Activated CD4-positive, alpha-beta T cell treated with anti-CD3 and anti-CD28 coated beads, Interleukin-2, amount 10 ng/mL, durations not matched to agents 24 days and 14 days (primary cell): Measurements from ENCODE around the gene PDK3. TPM values are rescaled to one million over a fixed set of nuclear protein-coding genes. Genes with fewer than 3 reads are reported as not detected.
A peak's percentile ranks its signal among the peaks of the same experiment; 100 is the strongest.

ENCODE experiments used
- DNase-seq: peaks from one replicate; pipeline ENCODE4 v3.0.0; 2022
- H3K27ac Mint-ChIP-seq: one replicate; pipeline ENCODE4 v1.8.0; 2022; ENCODE audit warnings: mild to moderate bottlenecking, mixed read lengths
- H3K27me3 Mint-ChIP-seq: one replicate; pipeline ENCODE4 v1.8.0; 2022; ENCODE audit warnings: mixed read lengths
- H3K36me3 Mint-ChIP-seq: one replicate; pipeline ENCODE4 v1.8.0; 2022; ENCODE audit warnings: low read depth, mild to moderate bottlenecking, mixed read lengths
- H3K4me1 Mint-ChIP-seq: one replicate; pipeline ENCODE4 v1.8.0; 2021; ENCODE audit warnings: mixed read lengths
- H3K4me3 Mint-ChIP-seq: one replicate; pipeline ENCODE4 v1.8.0; 2022; ENCODE audit warnings: mild to moderate bottlenecking, moderate library complexity, mixed read lengths
- H3K9me3 Mint-ChIP-seq: one replicate; pipeline ENCODE4 v1.8.0; 2021; ENCODE audit warnings: mixed read lengths
- intact Hi-C: fragments of 100-400 bp; cut with micrococcal nuclease; formaldehyde crosslinking; loops from one replicate; pipeline ENCODE4 v1.15.1; 2023
- total RNA-seq: library from RNA; stranded (reverse); gene quantifications from 2 replicates; pipeline ENCODE4 v1.2.3, GENCODE V29; 2022

PDK3 gene
- 26.3 and 30.7 TPM in 2 replicates for total RNA-seq

DNA sequence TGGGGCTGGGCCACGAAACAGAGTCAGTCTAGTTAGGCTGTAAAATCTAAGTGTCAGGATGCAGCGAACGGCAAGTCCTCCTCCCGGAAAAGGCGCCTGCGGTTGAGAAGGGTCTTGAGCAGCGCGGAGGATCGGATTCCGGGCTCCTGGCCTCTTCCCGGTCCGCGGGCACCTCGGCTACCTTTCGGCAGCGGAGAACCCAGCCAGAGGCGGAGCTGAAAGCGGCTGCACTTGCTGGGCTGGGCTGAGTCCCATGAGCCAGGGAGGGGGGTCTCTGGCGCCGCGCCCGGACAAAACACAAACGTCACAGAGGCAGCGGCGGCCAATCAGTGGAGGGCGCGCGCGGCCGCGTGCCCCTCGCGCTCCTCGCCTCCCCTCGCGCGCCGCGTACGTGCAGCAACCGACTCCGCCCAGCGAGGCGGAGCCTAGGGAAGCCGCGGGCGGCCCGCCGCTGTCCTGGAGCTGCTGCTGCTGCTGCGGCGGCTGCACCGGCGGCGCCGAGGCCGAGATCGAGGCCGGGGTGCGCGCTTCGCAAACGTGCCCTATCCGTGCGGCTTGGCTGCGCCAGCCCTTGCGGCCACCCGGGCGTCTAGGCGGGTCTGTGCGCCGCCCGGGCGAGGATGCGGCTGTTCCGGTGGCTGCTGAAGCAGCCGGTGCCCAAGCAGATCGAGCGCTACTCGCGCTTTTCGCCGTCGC, at the start of gene PDK3:
PDK3 (plus strand) TSS at position 451 of the 696 bp plus-strand sequence; CDS start at position 621, 170 bp downstream.
- intact Hi-C loops, result loop anchor here (1.0 kb wide), 2 partner anchors 15 to 228 kb away; partner anchors contain the start of gene POLA1
- H3K4me1 Mint-ChIP-seq, result peaks cover 26% of the 10 kb centered on the region
- H3K27ac Mint-ChIP-seq, result peak within 1 kb of the TSS; percentile 91
- H3K4me3 Mint-ChIP-seq, result peak within 1 kb of the TSS; percentile 84
- no peaks in the 10 kb centered on the region for H3K27me3 Mint-ChIP-seq
- H3K9me3 Mint-ChIP-seq, result no peaks in the 10 kb centered on the region
- no peaks in the 10 kb centered on the region for H3K36me3 Mint-ChIP-seq
- peak; percentile 95 for DNase-seq

DNA sequence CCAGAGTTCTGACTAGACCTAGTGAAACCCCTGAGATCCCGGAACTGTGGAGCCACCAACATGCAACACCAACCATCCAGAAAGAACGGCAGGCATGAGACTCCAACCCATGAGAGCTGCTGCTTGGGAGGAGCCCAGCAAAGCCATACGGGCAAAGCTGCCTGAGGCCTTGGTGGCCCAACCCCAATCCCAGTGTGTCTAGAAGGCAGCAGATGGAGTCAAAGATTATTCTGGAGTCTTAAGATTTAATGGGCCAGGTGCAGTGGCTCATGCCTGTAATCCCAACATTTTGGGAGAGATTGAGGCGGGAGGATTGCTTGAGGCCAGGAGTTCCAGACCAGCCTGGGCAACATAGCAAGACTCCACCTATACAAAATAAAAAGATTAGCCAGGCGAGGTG, 49.2 kb upstream of the PDK3 start:
- intact Hi-C loops, result no loop called here
- H3K36me3 Mint-ChIP-seq, result no peaks in the 10 kb centered on the region
- H3K4me3 Mint-ChIP-seq, result no peak overlapping the region
- peaks cover 4% of the 10 kb centered on the region for H3K9me3 Mint-ChIP-seq
- H3K27ac Mint-ChIP-seq, result no peak overlapping the region
- DNase-seq, result no peak
- H3K27me3 Mint-ChIP-seq, result peaks cover under 1% of the 10 kb centered on the region
- H3K4me1 Mint-ChIP-seq, result peaks cover 2% of the 10 kb centered on the region

DNA sequence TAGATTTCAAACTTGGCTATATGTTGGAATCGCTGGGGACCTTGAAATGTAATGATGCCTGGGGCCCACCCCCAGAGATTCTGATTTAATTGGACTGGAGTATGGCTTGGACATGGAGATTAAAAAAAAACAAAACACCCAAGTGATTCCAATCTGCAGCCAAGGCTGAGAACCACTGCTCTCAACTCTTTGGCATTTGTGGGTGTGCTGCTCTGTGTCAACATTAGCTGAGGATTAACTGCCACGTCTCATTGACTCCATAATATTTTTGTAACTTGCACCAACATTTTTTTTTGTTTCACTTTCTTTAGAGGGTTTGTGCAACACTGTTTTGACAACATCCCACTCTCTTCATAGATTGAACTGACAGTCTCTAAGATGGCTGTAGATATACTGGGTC, 41.1 kb upstream of the PDK3 start:
- DNase-seq, result no peak
- Mint-ChIP-seq H3K9me3 (no peaks in the 10 kb centered on the region), H3K4me1 (peaks cover 3% of the 10 kb centered on the region), H3K27me3 (peaks cover 2% of the 10 kb centered on the region), H3K4me3 (no peak overlapping the region), H3K27ac (no peak overlapping the region), H3K36me3 (no peaks in the 10 kb centered on the region)
- intact Hi-C loops, result no loop called here

DNA sequence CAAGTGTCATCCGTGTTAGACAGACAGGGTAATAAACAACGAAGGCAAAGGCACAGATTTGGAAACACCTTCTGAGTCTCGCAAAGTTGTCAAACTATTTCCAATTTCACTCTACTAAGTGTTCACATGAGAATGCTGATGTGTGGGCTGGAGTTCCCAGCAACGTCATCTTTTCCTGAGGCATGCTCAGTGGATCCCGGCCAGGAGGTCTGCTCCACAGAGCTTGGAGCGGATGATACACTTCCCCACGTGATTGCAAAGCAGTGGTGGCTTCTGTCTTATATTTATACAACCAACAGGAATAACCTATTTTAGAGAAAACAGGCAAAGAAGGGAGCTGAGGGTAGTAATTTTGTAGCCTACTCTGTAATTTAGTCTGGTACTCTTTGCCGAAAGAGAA, 40.1 kb upstream of the PDK3 start:
- no peaks in the 10 kb centered on the region for H3K36me3 Mint-ChIP-seq
- no peak overlapping the region for H3K27ac Mint-ChIP-seq
- peaks cover 3% of the 10 kb centered on the region for H3K4me1 Mint-ChIP-seq
- H3K4me3 Mint-ChIP-seq, result no peak overlapping the region
- no peaks in the 10 kb centered on the region for H3K9me3 Mint-ChIP-seq
- intact Hi-C loops, result no loop called here
- peaks cover 2% of the 10 kb centered on the region for H3K27me3 Mint-ChIP-seq
- no peak for DNase-seq

DNA sequence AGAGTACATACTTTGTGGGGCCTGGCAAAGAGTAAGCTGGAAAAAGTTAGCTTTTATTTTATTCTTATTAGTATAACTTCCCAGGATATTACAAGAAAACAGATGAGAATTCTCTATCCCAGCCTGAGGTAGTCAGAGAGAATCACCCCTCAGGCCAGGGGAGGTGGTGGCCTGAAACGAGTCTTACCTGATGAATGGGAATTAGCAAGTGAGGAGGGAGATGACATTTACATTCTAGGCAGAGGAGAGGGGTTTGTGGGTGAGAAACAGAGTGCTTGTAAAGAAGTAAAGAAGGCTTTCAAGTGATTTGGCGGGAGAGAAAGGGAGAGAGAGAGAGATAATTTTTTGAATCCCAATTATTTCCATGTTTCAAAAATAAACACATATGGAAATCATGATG, 39.3 kb upstream of the PDK3 start:
- intact Hi-C loops, result no loop called here
- no peak for DNase-seq
- peaks cover 3% of the 10 kb centered on the region for H3K4me1 Mint-ChIP-seq
- no peaks in the 10 kb centered on the region for H3K36me3 Mint-ChIP-seq
- no peaks in the 10 kb centered on the region for H3K9me3 Mint-ChIP-seq
- H3K27me3 Mint-ChIP-seq, result peaks cover 2% of the 10 kb centered on the region
- H3K27ac Mint-ChIP-seq, result no peak overlapping the region
- H3K4me3 Mint-ChIP-seq, result no peak overlapping the region

DNA sequence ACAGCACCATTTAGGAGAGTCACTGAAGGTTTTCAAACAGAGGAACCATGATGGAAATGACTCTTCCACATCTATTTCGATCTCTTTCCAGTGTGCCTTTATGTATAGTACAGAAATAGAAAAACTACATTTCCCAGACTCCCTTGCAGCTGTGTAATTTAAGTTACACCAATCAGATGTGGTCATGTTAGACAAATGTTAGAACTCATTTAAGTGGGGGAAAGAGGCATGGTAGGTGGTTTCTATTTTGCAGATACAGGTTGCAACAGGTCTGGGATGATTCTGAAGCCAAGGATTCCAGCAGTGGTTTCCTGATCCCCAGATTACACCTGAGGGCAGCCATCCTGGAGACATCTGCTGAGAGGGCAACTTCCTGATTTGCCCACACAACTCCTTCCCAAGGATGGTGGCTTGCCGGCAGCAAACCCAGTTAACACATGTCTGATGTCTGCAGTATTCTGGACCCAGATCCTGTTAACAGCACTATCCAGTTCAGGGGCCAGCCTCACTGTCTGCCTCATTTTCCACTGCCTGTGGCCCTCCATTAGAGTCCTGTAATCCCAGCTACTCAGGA, 38.7 kb upstream of the PDK3 start:
- Mint-ChIP-seq H3K4me3 (no peak overlapping the region), H3K27ac (no peak overlapping the region), H3K36me3 (no peaks in the 10 kb centered on the region), H3K4me1 (peaks cover 3% of the 10 kb centered on the region), H3K27me3 (no peaks in the 10 kb centered on the region), H3K9me3 (no peaks in the 10 kb centered on the region)
- no peak for DNase-seq
- intact Hi-C loops, result no loop called here

DNA sequence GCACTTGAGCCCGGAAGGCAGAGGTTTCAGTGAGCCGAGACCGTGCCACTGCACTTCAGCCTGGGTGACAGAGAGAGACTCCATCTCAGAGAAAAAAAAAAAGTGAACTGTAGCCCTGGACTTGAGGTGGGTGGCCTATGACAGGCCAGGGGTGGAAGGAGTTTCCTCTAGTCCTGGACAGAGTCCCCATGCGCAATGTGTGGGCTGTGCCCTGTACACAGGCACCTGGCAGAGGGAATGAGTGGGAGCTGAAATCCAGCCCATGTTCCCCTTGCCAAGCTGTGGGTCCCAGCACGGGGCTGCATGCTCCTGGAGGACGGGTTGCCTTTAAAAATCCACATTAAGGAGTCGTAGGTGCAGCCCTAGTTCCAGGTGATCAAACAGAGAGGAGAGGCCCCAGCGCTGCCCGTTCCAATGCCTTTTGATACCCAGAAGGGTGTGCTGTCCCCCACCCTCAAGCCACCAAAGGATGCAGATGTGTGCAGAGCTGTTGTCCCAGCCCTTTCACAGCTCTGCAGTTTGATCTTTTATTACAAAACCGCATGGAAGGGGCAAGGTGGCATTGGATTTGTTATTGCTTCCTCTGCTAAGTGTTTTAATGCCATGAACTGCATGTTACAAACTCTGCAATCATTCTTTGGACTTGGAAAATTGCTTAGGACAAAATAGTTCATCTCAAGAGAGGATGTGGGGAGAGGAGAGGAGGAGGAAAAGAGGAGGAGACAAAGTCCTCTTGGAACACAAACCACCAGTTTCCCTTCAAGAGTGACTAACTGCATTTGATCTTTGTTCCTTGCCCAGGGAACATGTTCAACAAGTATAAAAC, 38.0 kb upstream of the PDK3 start:
- Mint-ChIP-seq H3K27me3 (no peaks in the 10 kb centered on the region), H3K36me3 (no peaks in the 10 kb centered on the region), H3K9me3 (no peaks in the 10 kb centered on the region), H3K4me1 (peaks cover 3% of the 10 kb centered on the region), H3K4me3 (no peak overlapping the region), H3K27ac (no peak overlapping the region)
- intact Hi-C loops, result no loop called here
- DNase-seq, result no peak

DNA sequence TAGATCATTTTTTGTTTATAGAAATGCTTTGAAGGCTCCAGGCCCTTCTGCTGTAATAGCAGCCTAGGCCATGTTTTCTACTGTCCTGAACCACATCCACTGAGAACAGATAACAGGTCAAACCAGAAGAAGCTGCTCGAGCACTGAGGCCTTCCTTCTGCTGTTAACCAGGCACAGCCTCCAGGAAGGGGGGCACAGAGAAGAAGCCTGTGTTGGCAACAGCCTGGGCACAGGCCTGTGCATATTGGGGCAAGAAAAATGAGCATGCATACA, 37.4 kb upstream of the PDK3 start:
- no peak overlapping the region for H3K4me3 Mint-ChIP-seq
- no peaks in the 10 kb centered on the region for H3K36me3 Mint-ChIP-seq
- no peak for DNase-seq
- no peaks in the 10 kb centered on the region for H3K27me3 Mint-ChIP-seq
- intact Hi-C loops, result no loop called here
- H3K4me1 Mint-ChIP-seq, result peaks cover 3% of the 10 kb centered on the region
- no peaks in the 10 kb centered on the region for H3K9me3 Mint-ChIP-seq
- H3K27ac Mint-ChIP-seq, result no peak overlapping the region

DNA sequence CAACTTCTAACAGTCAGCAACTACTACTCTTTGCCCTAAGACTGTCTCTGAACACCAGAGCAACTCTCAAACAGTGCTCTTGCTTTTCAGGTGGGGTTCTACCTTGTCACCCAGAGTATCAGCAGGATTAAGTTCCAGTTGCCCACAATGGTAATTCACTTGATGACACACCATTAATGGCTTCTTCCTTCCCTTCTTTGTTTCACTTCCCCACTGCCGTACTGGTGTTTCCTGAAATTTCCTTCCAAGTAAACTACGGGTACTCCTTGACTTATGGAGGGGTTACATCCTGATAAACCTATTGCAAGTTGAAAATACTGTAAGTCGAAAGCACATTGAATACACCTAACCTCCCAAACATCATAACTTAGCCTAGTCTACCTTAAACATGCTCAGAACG, 36.6 kb upstream of the PDK3 start:
- Mint-ChIP-seq H3K4me3 (no peak overlapping the region), H3K36me3 (no peaks in the 10 kb centered on the region), H3K27ac (no peak overlapping the region), H3K27me3 (no peaks in the 10 kb centered on the region), H3K4me1 (peaks cover 3% of the 10 kb centered on the region), H3K9me3 (no peaks in the 10 kb centered on the region)
- DNase-seq, result no peak
- intact Hi-C loops, result no loop called here

DNA sequence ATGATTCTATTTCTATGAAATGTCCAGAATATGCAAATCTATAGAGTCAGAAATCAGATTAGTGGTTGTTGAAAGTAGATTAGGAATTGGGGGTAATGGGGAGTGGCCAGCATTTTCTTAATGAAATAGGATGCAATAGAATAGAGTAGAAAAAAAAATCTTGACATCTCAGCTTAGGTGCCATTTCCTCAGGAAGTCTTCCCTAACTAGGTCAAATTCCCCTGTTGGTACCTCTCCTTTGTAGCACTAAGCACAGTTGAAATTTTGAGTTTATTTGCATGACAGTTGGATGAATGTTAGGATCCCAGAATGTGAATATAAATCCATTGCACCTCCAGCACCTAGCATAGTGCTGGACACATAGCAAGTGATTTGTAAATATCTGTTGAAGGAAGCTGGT, 30.0 kb upstream of the PDK3 start:
- intact Hi-C loops, result no loop called here
- DNase-seq, result no peak
- H3K36me3 Mint-ChIP-seq, result no peaks in the 10 kb centered on the region

DNA sequence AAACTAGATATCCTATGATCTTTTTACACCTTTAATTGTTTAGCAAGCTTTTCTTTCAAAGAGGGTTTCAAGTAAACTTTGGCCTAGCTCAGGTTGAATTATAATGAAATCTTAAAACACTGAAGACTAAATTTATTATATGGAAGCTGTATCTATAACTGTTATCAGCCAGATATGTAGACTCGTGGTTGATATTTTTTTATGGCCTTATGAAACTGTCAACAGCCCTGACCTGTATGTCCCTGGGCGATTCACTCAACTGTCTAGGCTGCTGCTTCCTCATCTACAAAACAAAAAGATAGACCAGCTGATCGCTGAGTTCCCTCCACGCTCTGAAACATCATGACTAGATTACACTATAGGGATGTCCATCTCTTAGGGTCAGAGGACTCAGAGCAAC, 21.2 kb upstream of the PDK3 start:
- Mint-ChIP-seq H3K27ac (no peak overlapping the region), H3K4me3 (no peak overlapping the region)
- no peak for DNase-seq

More for the DNA sequence above, 30.0 kb upstream of the PDK3 start:
- Mint-ChIP-seq H3K27ac (no peak overlapping the region), H3K9me3 (no peaks in the 10 kb centered on the region), H3K4me3 (no peak overlapping the region), H3K27me3 (no peaks in the 10 kb centered on the region), H3K4me1 (peaks cover 2% of the 10 kb centered on the region)

DNA sequence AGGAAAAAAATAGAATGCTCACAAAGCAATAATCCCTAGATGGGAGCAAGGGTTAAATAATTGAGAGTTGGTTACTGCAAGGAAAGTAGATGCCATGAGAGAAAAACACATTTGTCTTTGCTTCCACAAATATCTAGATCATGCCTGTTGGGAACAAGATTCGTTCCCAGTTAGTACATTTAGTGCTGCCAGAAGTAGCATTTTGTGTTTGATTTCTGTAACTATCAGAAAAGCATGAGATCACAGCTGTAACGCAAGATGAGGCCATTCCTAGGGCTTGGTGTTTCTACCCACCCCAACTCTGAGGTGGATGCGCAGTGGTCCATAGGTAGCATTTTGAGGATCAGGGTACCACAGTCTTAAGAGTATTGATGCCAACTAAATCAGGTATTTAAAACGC, 20.4 kb upstream of the PDK3 start:
- H3K27me3 Mint-ChIP-seq, result peaks cover 1% of the 10 kb centered on the region
- H3K4me3 Mint-ChIP-seq, result no peak overlapping the region
- DNase-seq, result no peak
- H3K36me3 Mint-ChIP-seq, result no peaks in the 10 kb centered on the region
- no peaks in the 10 kb centered on the region for H3K4me1 Mint-ChIP-seq
- no peak overlapping the region for H3K27ac Mint-ChIP-seq
- intact Hi-C loops, result no loop called here
- no peaks in the 10 kb centered on the region for H3K9me3 Mint-ChIP-seq

More for the DNA sequence above, 21.2 kb upstream of the PDK3 start:
- intact Hi-C loops, result no loop called here
- Mint-ChIP-seq H3K9me3 (no peaks in the 10 kb centered on the region), H3K36me3 (no peaks in the 10 kb centered on the region), H3K27me3 (peaks cover 1% of the 10 kb centered on the region), H3K4me1 (no peaks in the 10 kb centered on the region)

DNA sequence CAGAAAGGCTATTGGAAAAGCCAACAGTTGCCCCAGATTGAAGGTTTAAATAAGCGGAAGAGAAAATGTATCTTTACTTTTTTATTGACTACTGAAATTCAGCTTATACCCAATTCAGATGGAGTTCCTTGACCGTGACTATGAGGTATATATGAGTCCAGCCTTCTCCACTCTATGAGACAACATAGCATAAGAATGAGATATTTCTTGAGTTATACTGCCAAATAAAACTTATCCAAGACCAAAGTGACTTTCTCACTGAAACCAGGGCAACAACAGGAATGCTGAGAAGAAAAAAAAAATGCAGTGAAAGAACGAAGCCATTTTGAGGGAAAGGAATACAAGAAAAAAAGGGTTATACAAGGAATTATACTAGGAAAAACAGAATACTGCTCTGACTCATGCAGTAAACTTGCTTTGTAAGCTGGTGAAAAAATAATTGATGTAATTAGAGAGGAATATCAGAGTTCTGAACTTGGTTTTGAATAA, 16.3 kb upstream of the PDK3 start:
- Mint-ChIP-seq H3K36me3 (no peaks in the 10 kb centered on the region), H3K4me1 (peaks cover 1% of the 10 kb centered on the region), H3K27me3 (peaks cover 3% of the 10 kb centered on the region), H3K9me3 (no peaks in the 10 kb centered on the region), H3K4me3 (no peak overlapping the region), H3K27ac (no peak overlapping the region)
- no peak for DNase-seq
- intact Hi-C loops, result no loop called here

DNA sequence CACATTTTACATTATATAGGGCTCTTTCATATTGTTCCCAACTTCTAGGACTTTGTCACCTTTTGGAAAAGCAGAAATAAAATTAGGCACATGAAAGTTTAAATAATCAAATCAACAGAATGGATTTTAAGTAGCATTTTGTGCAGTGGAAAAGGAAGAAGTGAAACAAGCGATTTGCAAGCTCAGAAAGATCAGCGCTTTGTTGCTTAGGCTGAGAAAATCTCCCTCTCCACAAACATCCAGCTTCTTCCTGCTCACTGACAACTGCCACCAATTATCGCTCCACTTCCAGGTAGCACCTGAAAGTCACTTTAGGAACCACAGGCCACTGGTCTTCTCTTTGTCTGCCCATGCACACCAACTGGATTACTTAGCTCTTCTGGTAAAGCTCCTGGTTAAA, 2.0 kb upstream of the PDK3 start:
- Mint-ChIP-seq H3K4me3 (no peak overlapping the region), H3K27ac (no peak overlapping the region), H3K4me1 (peaks cover 22% of the 10 kb centered on the region), H3K9me3 (no peaks in the 10 kb centered on the region), H3K27me3 (peaks cover 5% of the 10 kb centered on the region), H3K36me3 (no peaks in the 10 kb centered on the region)
- no peak for DNase-seq
- intact Hi-C loops, result no loop called here
